Keratinocyte (primary cell): ENCODE data around the gene CACFD1. TPM values are rescaled to one million over a fixed set of nuclear protein-coding genes. Genes with fewer than 3 reads are reported as not detected.

Experiments
- DNase-seq: peaks from one replicate; pipeline ENCODE4 v3.0.0-alpha.2; 2011; ENCODE audit warnings: low read depth, missing footprints, low spot score
- FAIRE-seq: peaks from 2 replicates; lab custom pipeline; 2011; peaks lifted over from hg19 to GRCh38; lab: Jason Lieb, UNC
- H2AFZ ChIP-seq: 2 replicates; pipeline ENCODE4 v1.6.0; 2012; ENCODE audit warnings: low read length, control low read depth, inconsistent platforms; ENCODE audit not compliant: control insufficient read depth
- H3K27ac ChIP-seq: 2 replicates; pipeline ENCODE4 v1.5.1; 2011; ENCODE audit warnings: low read length; ENCODE audit not compliant: control insufficient read depth, insufficient read depth
- H3K27me3 ChIP-seq: 3 replicates; pipeline ENCODE4 v1.6.0; 2011; ENCODE audit warnings: low read length; ENCODE audit not compliant: control insufficient read depth, insufficient read depth; ENCODE audit errors: extremely low read depth
- H3K36me3 ChIP-seq, 2 experiments: 2 replicates in 1 of 2; 3 replicates in 1 of 2; pipeline ENCODE4 v1.5.1; 2011; ENCODE audit warnings: low read length in 2 of 2, mild to moderate bottlenecking in 1 of 2; ENCODE audit not compliant: control insufficient read depth in 2 of 2, insufficient read depth in 2 of 2; ENCODE audit errors: extremely low read depth in 1 of 2
- H3K4me1 ChIP-seq: 3 replicates; pipeline ENCODE4 v1.5.1; 2011; ENCODE audit warnings: low read length; ENCODE audit not compliant: control insufficient read depth, insufficient read depth; ENCODE audit errors: extremely low read depth
- H3K4me2 ChIP-seq: 3 replicates; pipeline ENCODE4 v1.6.0; 2011; ENCODE audit warnings: low read depth, low read length; ENCODE audit not compliant: control insufficient read depth, insufficient read depth; ENCODE audit errors: extremely low read depth
- H3K4me3 ChIP-seq, 3 experiments: fragments of 200-600 bp in 1 of 3; sonication (generic) in 1 of 3; 2 replicates in 2 of 3; 3 replicates in 1 of 3; pipeline ENCODE4 v1.5.1; 2011 to 2016; ENCODE audit warnings: low read length in 3 of 3, mild to moderate bottlenecking in 3 of 3, control low read depth in 2 of 3, inconsistent platforms in 1 of 3, low read depth in 1 of 3, mixed read lengths in 1 of 3, mixed run types in 1 of 3, moderate library complexity in 1 of 3; ENCODE audit not compliant: control insufficient read depth in 2 of 3, insufficient read depth in 2 of 3; ENCODE audit errors: extremely low read depth in 1 of 3
- H3K79me2 ChIP-seq: 2 replicates; pipeline ENCODE4 v1.6.0; 2012; ENCODE audit warnings: low read length; ENCODE audit not compliant: control insufficient read depth, insufficient read depth
- H3K9ac ChIP-seq: 3 replicates; pipeline ENCODE4 v1.6.0; 2011; ENCODE audit warnings: low read length; ENCODE audit not compliant: control insufficient read depth, insufficient read depth; ENCODE audit errors: extremely low read depth
- H3K9me1 ChIP-seq: 3 replicates; pipeline ENCODE4 v1.6.0; 2011; ENCODE audit warnings: low read length; ENCODE audit not compliant: control insufficient read depth, insufficient read depth; ENCODE audit errors: extremely low read depth
- H3K9me3 ChIP-seq: 2 replicates; pipeline ENCODE4 v1.5.1; 2012; ENCODE audit warnings: low read depth, low read length; ENCODE audit not compliant: control insufficient read depth
- H4K20me1 ChIP-seq: 3 replicates; pipeline ENCODE4 v1.6.0; 2011; ENCODE audit warnings: low read length; ENCODE audit not compliant: control insufficient read depth, insufficient read depth; ENCODE audit errors: extremely low read depth
- CTCF ChIP-seq, 3 experiments: IDR thresholded peaks in 1 of 3; conservative IDR thresholded peaks in 1 of 3; optimal IDR thresholded peaks in 1 of 3; 2 replicates in 2 of 3; 3 replicates in 1 of 3; pipeline versions ENCODE3 to v1.5.1; 2011; ENCODE audit warnings: low read length in 3 of 3, mild to moderate bottlenecking in 3 of 3, moderate library complexity in 2 of 3, control low read depth in 1 of 3, inconsistent platforms in 1 of 3; ENCODE audit not compliant: insufficient read depth in 2 of 3; ENCODE audit errors: extremely low read depth in 1 of 3
- EZH2 ChIP-seq: IDR thresholded peaks from one replicate; pipeline ENCODE4 v1.6.1; 2012; ENCODE audit warnings: inconsistent platforms, mild to moderate bottlenecking, low read length, moderate library complexity
- dilution Hi-C: fragments of 300-500 bp; cut with MboI; formaldehyde crosslinking; loops from one replicate; pipeline ENCODE4 v1.7.0; 2020; ENCODE audit warnings: low sequenced_read_pairs; ENCODE audit not compliant: extremely low pct_ligation_motif_present
- polyA plus RNA-seq, 5 experiments: library from polyadenylated mRNA; depleted of rRNA in 3 of 5; stranded (reverse) in 3 of 5; stranded (forward) in 1 of 5; unstranded in 1 of 5; fragments of >200 nt; gene quantifications; 1 replicate in 1 of 5; 2 replicates in 3 of 5; 3 replicates in 1 of 5; pipeline versions ENCODE4 v1.2.1 to v1.2.3, GENCODE V29; 2011 to 2012; ENCODE audit warnings: missing spikeins in 2 of 5, low read depth in 1 of 5, low replicate concordance in 1 of 5

CACFD1 gene
- polyA plus RNA-seq, 1 donor (not counting 4 experiments of a cell fraction or from before 2014, with no cell fraction given): 3.4 TPM

GRCh38 chr9:133470427-133470924, 10.7 kb downstream of the CACFD1 start:
- Histone ChIP-seq H2AFZ (no peak overlapping the region), H3K9me3 (no peaks in the 10 kb centered on the region), H3K27ac (no peak overlapping the region), H3K36me3 (peaks cover 17 to 28% of the 10 kb centered on the region in 2 experiments), H3K27me3 (no peaks in the 10 kb centered on the region), H3K9me1 (no peaks in the 10 kb centered on the region), H3K4me3 (no peak overlapping the region), H4K20me1 (peaks cover 3% of the 10 kb centered on the region), H3K4me1 (no peaks in the 10 kb centered on the region), H3K9ac (no peak overlapping the region), H3K79me2 (no peaks in the 10 kb centered on the region), H3K4me2 (no peak overlapping the region)
- DNase-seq (no peak), FAIRE-seq (no peak)
- dilution Hi-C loops: no loop called here
- no peak for TF ChIP-seq EZH2
- TF ChIP-seq CTCF (optimal IDR thresholded peaks at IDR 0.05 in 1 of 3, IDR thresholded peaks at IDR 0.05 in 1 of 3, conservative IDR thresholded peaks at IDR 0.05 in 1 of 3; ENCODE audit: extremely low read depth in 1 of 3, insufficient read depth in 2 of 3, low read length in 3 of 3): no peak

- H3K36me3 ChIP-seq: peaks cover 20 to 31% of the 10 kb centered on the region in 2 experiments
- no peaks in the 10 kb centered on the region for H3K9me1 ChIP-seq
- no peaks in the 10 kb centered on the region for H3K27me3 ChIP-seq
- H3K9me3 ChIP-seq: no peaks in the 10 kb centered on the region
- H2AFZ ChIP-seq: no peak overlapping the region
- no peak overlapping the region for H3K4me3 ChIP-seq
- no peak overlapping the region for H3K9ac ChIP-seq
- dilution Hi-C loops: no loop called here
- FAIRE-seq (no peak), DNase-seq (no peak)
- no peak for TF ChIP-seq CTCF (optimal IDR thresholded peaks at IDR 0.05 in 1 of 3, IDR thresholded peaks at IDR 0.05 in 1 of 3, conservative IDR thresholded peaks at IDR 0.05 in 1 of 3; ENCODE audit: extremely low read depth in 1 of 3, insufficient read depth in 2 of 3, low read length in 3 of 3)
- TF ChIP-seq EZH2: no peak
- peaks cover 3% of the 10 kb centered on the region for H4K20me1 ChIP-seq
- no peaks in the 10 kb centered on the region for H3K79me2 ChIP-seq
- H3K27ac ChIP-seq: no peak overlapping the region
- H3K4me1 ChIP-seq: no peaks in the 10 kb centered on the region
- no peak overlapping the region for H3K4me2 ChIP-seq
Observed at GRCh38 chr9:133470988-133471387, 11.2 kb downstream of the CACFD1 start.
